GM23338 (cell line): Measurements from ENCODE around the gene TMEM9.

Experiments used
- CREB1 ChIP-seq: fragments of 250-450 bp; sonication (Bioruptor Pico); IDR thresholded peaks from 2 replicates; pipeline ENCODE4 v1.5.0; 2020; ENCODE audit warnings: low read depth, mild to moderate bottlenecking, moderate library complexity
- EZH2 ChIP-seq: fragments of 200-600 bp; sonication (generic); IDR thresholded peaks from one replicate; pipeline ENCODE4 v1.8.0; 2017; ENCODE audit warnings: antibody characterized with exemption, mild to moderate bottlenecking, low read depth; ENCODE audit not compliant: unreplicated experiment
- POLR2AphosphoS5 ChIP-seq: IDR thresholded peaks from 2 replicates; pipeline ENCODE4 v1.6.1; 2016; ENCODE audit warnings: antibody characterized with exemption, low read depth
- STAT1 ChIP-seq: IDR thresholded peaks from one replicate; pipeline ENCODE4 v1.6.1; 2016; ENCODE audit warnings: antibody characterized with exemption; ENCODE audit not compliant: unreplicated experiment
- TF ChIP-seq, protein P1 (sequence below), 2 experiments: fragments of 200-600 bp in 1 of 2; sonication (generic) in 1 of 2; conservative IDR thresholded peaks; 2 replicates each; pipeline versions ENCODE4 v1.5.1 to v1.6.1; 2016 to 2017; ENCODE audit warnings: antibody characterized with exemption in 2 of 2, low read depth in 2 of 2, mild to moderate bottlenecking in 2 of 2, moderate library complexity in 1 of 2
- TF ChIP-seq, protein P2 (sequence below): IDR thresholded peaks from one replicate; pipeline ENCODE4 v1.6.1; 2018; ENCODE audit warnings: antibody characterized with exemption; ENCODE audit not compliant: unreplicated experiment

GRCh38 chr1:201100169-201100930 is 53.9 kb downstream of the TMEM9 start:
- TF ChIP-seq, protein P1, sequence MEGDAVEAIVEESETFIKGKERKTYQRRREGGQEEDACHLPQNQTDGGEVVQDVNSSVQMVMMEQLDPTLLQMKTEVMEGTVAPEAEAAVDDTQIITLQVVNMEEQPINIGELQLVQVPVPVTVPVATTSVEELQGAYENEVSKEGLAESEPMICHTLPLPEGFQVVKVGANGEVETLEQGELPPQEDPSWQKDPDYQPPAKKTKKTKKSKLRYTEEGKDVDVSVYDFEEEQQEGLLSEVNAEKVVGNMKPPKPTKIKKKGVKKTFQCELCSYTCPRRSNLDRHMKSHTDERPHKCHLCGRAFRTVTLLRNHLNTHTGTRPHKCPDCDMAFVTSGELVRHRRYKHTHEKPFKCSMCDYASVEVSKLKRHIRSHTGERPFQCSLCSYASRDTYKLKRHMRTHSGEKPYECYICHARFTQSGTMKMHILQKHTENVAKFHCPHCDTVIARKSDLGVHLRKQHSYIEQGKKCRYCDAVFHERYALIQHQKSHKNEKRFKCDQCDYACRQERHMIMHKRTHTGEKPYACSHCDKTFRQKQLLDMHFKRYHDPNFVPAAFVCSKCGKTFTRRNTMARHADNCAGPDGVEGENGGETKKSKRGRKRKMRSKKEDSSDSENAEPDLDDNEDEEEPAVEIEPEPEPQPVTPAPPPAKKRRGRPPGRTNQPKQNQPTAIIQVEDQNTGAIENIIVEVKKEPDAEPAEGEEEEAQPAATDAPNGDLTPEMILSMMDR (conservative IDR thresholded peaks at IDR 0.05; ENCODE audit: low read depth in 2 of 2): no peak
- TF ChIP-seq POLR2AphosphoS5: no peak
- no peak for TF ChIP-seq STAT1
- no peak for TF ChIP-seq CREB1
- TF ChIP-seq, protein P2, sequence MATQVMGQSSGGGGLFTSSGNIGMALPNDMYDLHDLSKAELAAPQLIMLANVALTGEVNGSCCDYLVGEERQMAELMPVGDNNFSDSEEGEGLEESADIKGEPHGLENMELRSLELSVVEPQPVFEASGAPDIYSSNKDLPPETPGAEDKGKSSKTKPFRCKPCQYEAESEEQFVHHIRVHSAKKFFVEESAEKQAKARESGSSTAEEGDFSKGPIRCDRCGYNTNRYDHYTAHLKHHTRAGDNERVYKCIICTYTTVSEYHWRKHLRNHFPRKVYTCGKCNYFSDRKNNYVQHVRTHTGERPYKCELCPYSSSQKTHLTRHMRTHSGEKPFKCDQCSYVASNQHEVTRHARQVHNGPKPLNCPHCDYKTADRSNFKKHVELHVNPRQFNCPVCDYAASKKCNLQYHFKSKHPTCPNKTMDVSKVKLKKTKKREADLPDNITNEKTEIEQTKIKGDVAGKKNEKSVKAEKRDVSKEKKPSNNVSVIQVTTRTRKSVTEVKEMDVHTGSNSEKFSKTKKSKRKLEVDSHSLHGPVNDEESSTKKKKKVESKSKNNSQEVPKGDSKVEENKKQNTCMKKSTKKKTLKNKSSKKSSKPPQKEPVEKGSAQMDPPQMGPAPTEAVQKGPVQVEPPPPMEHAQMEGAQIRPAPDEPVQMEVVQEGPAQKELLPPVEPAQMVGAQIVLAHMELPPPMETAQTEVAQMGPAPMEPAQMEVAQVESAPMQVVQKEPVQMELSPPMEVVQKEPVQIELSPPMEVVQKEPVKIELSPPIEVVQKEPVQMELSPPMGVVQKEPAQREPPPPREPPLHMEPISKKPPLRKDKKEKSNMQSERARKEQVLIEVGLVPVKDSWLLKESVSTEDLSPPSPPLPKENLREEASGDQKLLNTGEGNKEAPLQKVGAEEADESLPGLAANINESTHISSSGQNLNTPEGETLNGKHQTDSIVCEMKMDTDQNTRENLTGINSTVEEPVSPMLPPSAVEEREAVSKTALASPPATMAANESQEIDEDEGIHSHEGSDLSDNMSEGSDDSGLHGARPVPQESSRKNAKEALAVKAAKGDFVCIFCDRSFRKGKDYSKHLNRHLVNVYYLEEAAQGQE: no peak
- no peak for TF ChIP-seq EZH2
